Caco-2 (cell line): Measurements from ENCODE around the gene ST3GAL3. TPM values are rescaled to one million over a fixed set of nuclear protein-coding genes. Genes with fewer than 3 reads are reported as not detected.

Experiments
- BruUV-seq: library from RNA; stranded (reverse); fragments of 400-500 nt; replicated peaks from 2 replicates; lab custom pipeline; 2021; lab: Mats Ljungman, UMichigan
- CTCF ChIA-PET: fragments of 300-600 bp; sonication (Branson Sonifier 250); formaldehyde crosslinking; loops from one replicate; lab custom pipeline; 2022; ENCODE audit warnings: antibody characterized with exemption; lab: Charles Lee
- POLR2A ChIA-PET: fragments of 300-600 bp; sonication (Branson Sonifier 250); formaldehyde crosslinking; loops from one replicate; lab custom pipeline; 2022; ENCODE audit warnings: antibody characterized with exemption; lab: Charles Lee
- DNase-seq, 2 experiments: peaks; one replicate each; pipeline versions ENCODE4 v3.0.0 to v3.0.0-alpha.2; 2020 to 2022
- H3K27me3 ChIP-seq: replicated peaks from 2 replicates; pipeline ENCODE4 v1.6.0; 2011; ENCODE audit warnings: low read length; ENCODE audit not compliant: control insufficient read depth, insufficient read depth
- H3K36me3 ChIP-seq: 2 replicates; pipeline ENCODE4 v1.5.1; 2011; ENCODE audit warnings: low read length; ENCODE audit not compliant: control insufficient read depth, insufficient read depth
- H3K4me1 ChIP-seq: fragments of 250-450 bp; sonication (Bioruptor Pico); 2 replicates; pipeline ENCODE4 v1.5.1; 2020; ENCODE audit warnings: mild to moderate bottlenecking
- H3K4me3 ChIP-seq: 2 replicates; pipeline ENCODE4 v1.5.1; 2011; ENCODE audit warnings: low read depth, mild to moderate bottlenecking, control low read depth, low read length
- H3K9me3 ChIP-seq: fragments of 250-450 bp; sonication (Bioruptor Pico); 2 replicates; pipeline ENCODE4 v1.5.1; 2020; ENCODE audit warnings: mild to moderate bottlenecking, moderate library complexity
- H3K27ac Mint-ChIP-seq: one replicate; pipeline ENCODE4 v1.8.0; 2022; ENCODE audit warnings: mixed read lengths; ENCODE audit not compliant: unreplicated experiment
- H3K27me3 Mint-ChIP-seq: one replicate; pipeline ENCODE4 v1.8.0; 2022; ENCODE audit warnings: mixed read lengths; ENCODE audit not compliant: insufficient read depth, unreplicated experiment
- H3K36me3 Mint-ChIP-seq: one replicate; pipeline ENCODE4 v1.8.0; 2022; ENCODE audit warnings: mild to moderate bottlenecking, mixed read lengths; ENCODE audit not compliant: insufficient read depth, unreplicated experiment
- H3K4me1 Mint-ChIP-seq: one replicate; pipeline ENCODE4 v1.8.0; 2022; ENCODE audit warnings: low read depth, mixed read lengths; ENCODE audit not compliant: unreplicated experiment
- H3K4me3 Mint-ChIP-seq: one replicate; pipeline ENCODE4 v1.8.0; 2022; ENCODE audit warnings: mild to moderate bottlenecking, moderate library complexity, mixed read lengths; ENCODE audit not compliant: unreplicated experiment
- H3K9me3 Mint-ChIP-seq: one replicate; pipeline ENCODE4 v1.8.0; 2022; ENCODE audit warnings: mixed read lengths; ENCODE audit not compliant: unreplicated experiment
- intact Hi-C: fragments of 100-400 bp; cut with micrococcal nuclease; formaldehyde crosslinking; loops from one replicate; pipeline ENCODE4 v1.10.0; 2022; ENCODE audit not compliant: unreplicated experiment
- total RNA-seq: library from RNA; stranded (reverse); gene quantifications from 2 replicates; pipeline ENCODE4 v1.2.3, GENCODE V29; 2022
- TF ChIP-seq, protein P1 (sequence below), 2 experiments: fragments of 200-600 bp in 1 of 2; IDR thresholded peaks; 1 replicate in 1 of 2; 2 replicates in 1 of 2; pipeline versions ENCODE4 v1.5.1 to v1.8.0; 2011 to 2022; ENCODE audit warnings: antibody characterized with exemption in 1 of 2, control low read depth in 1 of 2, inconsistent platforms in 1 of 2, low read depth in 1 of 2, low read length in 1 of 2, mild to moderate bottlenecking in 1 of 2, moderate library complexity in 1 of 2; ENCODE audit not compliant: insufficient read depth in 1 of 2, severe bottlenecking in 1 of 2, unreplicated experiment in 1 of 2

ST3GAL3 gene
- total RNA-seq, 1 experiment from 2014 or later, result 5.6 TPM

DNA sequence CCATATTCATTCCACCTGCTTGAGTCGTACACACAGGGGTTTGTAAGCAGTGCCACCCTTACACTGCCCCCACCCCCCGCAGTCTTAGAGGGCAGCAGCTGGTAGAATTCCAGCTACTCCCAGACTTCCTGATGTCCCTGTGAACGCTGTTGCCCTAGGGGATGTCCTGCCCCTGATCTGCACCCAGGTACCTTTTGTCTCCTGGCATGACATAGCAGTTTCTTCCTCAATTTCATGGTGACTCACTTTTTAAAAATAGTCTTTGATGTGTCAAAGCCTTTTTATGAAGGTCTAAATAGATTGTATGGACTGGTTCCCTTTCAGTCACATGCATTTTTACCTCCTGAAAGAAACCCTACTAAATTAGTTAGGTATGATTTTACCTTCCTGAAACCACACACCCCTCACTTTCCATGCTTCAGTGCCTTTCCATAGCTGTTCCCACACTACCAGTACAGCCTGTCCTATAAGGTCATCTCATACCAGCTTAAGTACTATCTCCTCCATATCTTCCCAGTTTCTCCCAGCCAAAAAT lies 76.4 kb downstream of the ST3GAL3 start:
- no peak for DNase-seq
- Mint-ChIP-seq H3K4me3 (no peak overlapping the region), H3K36me3 (no peaks in the 10 kb centered on the region), H3K27ac (no peak overlapping the region), H3K4me1 (no peaks in the 10 kb centered on the region), H3K9me3 (no peaks in the 10 kb centered on the region), H3K27me3 (no peaks in the 10 kb centered on the region)
- ChIA-PET CTCF (interaction anchor here (0.6 kb wide), 1 partner anchor 37 kb away, joined by 4 read pairs; no protein-coding TSS in a partner anchor), POLR2A (no interaction called here)
- H3K9me3 ChIP-seq, result no peaks in the 10 kb centered on the region
- H3K4me3 ChIP-seq, result no peak overlapping the region
- BruUV-seq, result no TSS peak
- H3K36me3 ChIP-seq, result no peaks in the 10 kb centered on the region
- peaks cover 12% of the 10 kb centered on the region for H3K4me1 ChIP-seq
- TF ChIP-seq, protein P1, sequence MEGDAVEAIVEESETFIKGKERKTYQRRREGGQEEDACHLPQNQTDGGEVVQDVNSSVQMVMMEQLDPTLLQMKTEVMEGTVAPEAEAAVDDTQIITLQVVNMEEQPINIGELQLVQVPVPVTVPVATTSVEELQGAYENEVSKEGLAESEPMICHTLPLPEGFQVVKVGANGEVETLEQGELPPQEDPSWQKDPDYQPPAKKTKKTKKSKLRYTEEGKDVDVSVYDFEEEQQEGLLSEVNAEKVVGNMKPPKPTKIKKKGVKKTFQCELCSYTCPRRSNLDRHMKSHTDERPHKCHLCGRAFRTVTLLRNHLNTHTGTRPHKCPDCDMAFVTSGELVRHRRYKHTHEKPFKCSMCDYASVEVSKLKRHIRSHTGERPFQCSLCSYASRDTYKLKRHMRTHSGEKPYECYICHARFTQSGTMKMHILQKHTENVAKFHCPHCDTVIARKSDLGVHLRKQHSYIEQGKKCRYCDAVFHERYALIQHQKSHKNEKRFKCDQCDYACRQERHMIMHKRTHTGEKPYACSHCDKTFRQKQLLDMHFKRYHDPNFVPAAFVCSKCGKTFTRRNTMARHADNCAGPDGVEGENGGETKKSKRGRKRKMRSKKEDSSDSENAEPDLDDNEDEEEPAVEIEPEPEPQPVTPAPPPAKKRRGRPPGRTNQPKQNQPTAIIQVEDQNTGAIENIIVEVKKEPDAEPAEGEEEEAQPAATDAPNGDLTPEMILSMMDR (IDR thresholded peaks at IDR 0.05; ENCODE audit: insufficient read depth in 1 of 2, low read depth in 1 of 2, low read length in 1 of 2, severe bottlenecking in 1 of 2, unreplicated experiment in 1 of 2), result no peak
- intact Hi-C loops, result no loop called here
- no peaks in the 10 kb centered on the region for H3K27me3 ChIP-seq

- no peak overlapping the region for H3K4me3 Mint-ChIP-seq
- ChIA-PET POLR2A (no interaction called here), CTCF (no interaction called here)
- H3K36me3 Mint-ChIP-seq, result no peaks in the 10 kb centered on the region
- no peaks in the 10 kb centered on the region for H3K4me1 Mint-ChIP-seq
- no TSS peak for BruUV-seq
- H3K27me3 ChIP-seq, result no peaks in the 10 kb centered on the region
- intact Hi-C loops, result no loop called here
- H3K4me3 ChIP-seq, result no peak overlapping the region
- no peak overlapping the region for H3K27ac Mint-ChIP-seq
- H3K36me3 ChIP-seq, result no peaks in the 10 kb centered on the region
- peaks cover 12% of the 10 kb centered on the region for H3K4me1 ChIP-seq
- no peaks in the 10 kb centered on the region for H3K9me3 Mint-ChIP-seq
- no peak for DNase-seq
- TF ChIP-seq, protein P1 (IDR thresholded peaks at IDR 0.05; ENCODE audit: insufficient read depth in 1 of 2, low read depth in 1 of 2, low read length in 1 of 2, severe bottlenecking in 1 of 2, unreplicated experiment in 1 of 2), result no peak
- H3K9me3 ChIP-seq, result no peaks in the 10 kb centered on the region
- no peaks in the 10 kb centered on the region for H3K27me3 Mint-ChIP-seq
Measured at GRCh38 chr1:43786201-43786958, 79.0 kb downstream of the ST3GAL3 start.

DNA sequence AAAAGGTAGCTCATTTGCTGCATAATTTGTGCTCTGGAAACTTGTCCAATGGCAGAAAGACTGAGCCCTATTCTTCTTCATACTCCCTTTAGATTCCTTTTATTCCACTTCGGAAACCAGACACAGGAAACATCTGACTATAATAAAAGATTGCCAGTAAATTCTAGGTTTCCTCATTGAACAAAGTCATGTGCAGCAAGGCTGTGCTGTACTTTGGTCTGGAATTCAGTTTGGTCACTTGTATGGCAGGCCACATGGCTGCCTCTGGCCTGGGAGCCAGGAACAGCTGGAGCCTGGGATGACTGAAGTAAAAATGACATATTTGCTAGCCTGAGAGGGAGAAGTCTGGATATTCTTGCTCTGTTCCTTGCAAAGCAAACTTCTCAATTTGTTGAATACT lies 79.6 kb downstream of the ST3GAL3 start:
- CTCF ChIA-PET, result no interaction called here
- peak in 1 of 2 experiments; percentile 13 for DNase-seq
- no peak overlapping the region for H3K4me3 ChIP-seq

More for the DNA sequence above, 79.6 kb downstream of the ST3GAL3 start:
- BruUV-seq, result no TSS peak
- no peak overlapping the region for H3K27ac Mint-ChIP-seq
- TF ChIP-seq, protein P1 (IDR thresholded peaks at IDR 0.05; ENCODE audit: insufficient read depth in 1 of 2, low read depth in 1 of 2, low read length in 1 of 2, severe bottlenecking in 1 of 2, unreplicated experiment in 1 of 2), result no peak
- H3K36me3 ChIP-seq, result no peaks in the 10 kb centered on the region
- no peak overlapping the region for H3K4me3 Mint-ChIP-seq
- H3K36me3 Mint-ChIP-seq, result no peaks in the 10 kb centered on the region
- H3K9me3 ChIP-seq, result no peaks in the 10 kb centered on the region
- H3K9me3 Mint-ChIP-seq, result no peaks in the 10 kb centered on the region
- POLR2A ChIA-PET, result no interaction called here
- peaks cover 12% of the 10 kb centered on the region for H3K4me1 ChIP-seq
- intact Hi-C loops, result no loop called here
- H3K27me3 Mint-ChIP-seq, result no peaks in the 10 kb centered on the region
- H3K4me1 Mint-ChIP-seq, result no peaks in the 10 kb centered on the region
- no peaks in the 10 kb centered on the region for H3K27me3 ChIP-seq
